K562 (cell line): ENCODE results near the gene ERAS. TPM values are rescaled to one million over a fixed set of nuclear protein-coding genes. Genes with fewer than 3 reads are reported as not detected.

Experiments used
- BDP1 ChIP-seq: IDR thresholded peaks from 3 replicates; pipeline ENCODE4 v1.6.1; 2011; ENCODE audit not compliant: insufficient read length, insufficient read depth
- CAMTA2 ChIP-seq: fragments of 250-450 bp; sonication (Bioruptor Pico); conservative IDR thresholded peaks from 2 replicates; pipeline ENCODE4 v1.5.1; 2022
- CBFB ChIP-seq: sonication (generic); formaldehyde crosslinking; IDR thresholded peaks from 2 replicates; pipeline ENCODE4 v1.4.0; 2020; ENCODE audit warnings: mild to moderate bottlenecking, missing genetic modification reagents
- CBX2 ChIP-seq: fragments of 200-600 bp; sonication (generic); IDR thresholded peaks from one replicate; pipeline ENCODE4 v1.6.1; 2012; ENCODE audit warnings: mild to moderate bottlenecking, low read length, inconsistent platforms; ENCODE audit not compliant: insufficient read depth, poor library complexity, severe bottlenecking
- CBX8 ChIP-seq: fragments of 200-600 bp; sonication (generic); IDR thresholded peaks from 2 replicates; pipeline ENCODE4 v1.6.1; 2012; ENCODE audit warnings: borderline replicate concordance, mixed run types, low read depth, mild to moderate bottlenecking, moderate library complexity, mixed read lengths, low read length, control low read depth, inconsistent platforms; ENCODE audit not compliant: poor library complexity, severe bottlenecking; ENCODE audit errors: extremely low read depth
- EP300 ChIP-seq: IDR thresholded peaks from 2 replicates; pipeline ENCODE4 v1.6.1; 2012; ENCODE audit warnings: low read length, improper control_type of control experiment
- FOSL1 ChIP-seq: fragments of 200-800 bp; sonication (Bioruptor generic); conservative IDR thresholded peaks from 2 replicates; pipeline ENCODE4 v1.6.1; 2016; ENCODE audit warnings: missing genetic modification characterization, missing compliant biosample characterization
- HMGN3 ChIP-seq: IDR thresholded peaks from 2 replicates; pipeline ENCODE4 v1.6.1; 2011; ENCODE audit warnings: borderline replicate concordance, low read depth, mild to moderate bottlenecking, mixed read lengths, low read length; ENCODE audit not compliant: insufficient read length; ENCODE audit errors: extremely low read depth
- L3MBTL2 ChIP-seq: fragments of 450-650 bp; IDR thresholded peaks from 2 replicates; pipeline ENCODE4 v1.6.1; 2016; ENCODE audit warnings: mild to moderate bottlenecking, moderate library complexity
- MEIS2 ChIP-seq: fragments of 450-650 bp; IDR thresholded peaks from 2 replicates; pipeline ENCODE4 v1.6.1; 2014; ENCODE audit warnings: mild to moderate bottlenecking; ENCODE audit not compliant: partially characterized antibody
- MYBL2 ChIP-seq, 2 experiments: fragments of 450-650 bp in 1 of 2; sonication (generic) in 1 of 2; formaldehyde crosslinking in 1 of 2; IDR thresholded peaks; 2 replicates each; pipeline versions ENCODE4 v1.6.1 to v1.8.1; 2017 to 2022; ENCODE audit warnings: borderline replicate concordance in 1 of 2, inconsistent platforms in 1 of 2, low read depth in 1 of 2, mild to moderate bottlenecking in 1 of 2, missing genetic modification reagents in 1 of 2, moderate library complexity in 1 of 2
- NFIX ChIP-seq: fragments of 250-450 bp; sonication (Bioruptor Pico); IDR thresholded peaks from 2 replicates; pipeline ENCODE4 v1.4.0; 2020; ENCODE audit warnings: low read depth, mild to moderate bottlenecking, moderate library complexity
- NR4A1 ChIP-seq, 2 experiments: fragments of 250-450 bp in 1 of 2; fragments of 450-650 bp in 1 of 2; sonication (Bioruptor Pico) in 1 of 2; IDR thresholded peaks; 2 replicates each; pipeline versions ENCODE4 v1.4.0 to v1.6.1; 2016 to 2020; ENCODE audit warnings: mild to moderate bottlenecking in 2 of 2, missing compliant biosample characterization in 1 of 2, missing genetic modification characterization in 1 of 2, moderate library complexity in 1 of 2
- PPARD ChIP-seq: fragments of 250-450 bp; sonication (Bioruptor Pico); IDR thresholded peaks from 2 replicates; pipeline ENCODE4 v1.8.0; 2022; ENCODE audit warnings: inconsistent platforms, mild to moderate bottlenecking, moderate library complexity
- PTRF ChIP-seq: fragments of 450-650 bp; IDR thresholded peaks from 2 replicates; pipeline ENCODE4 v1.6.1; 2016; ENCODE audit warnings: mild to moderate bottlenecking, missing genetic modification characterization, missing compliant biosample characterization
- RHOXF2B ChIP-seq: fragments of 250-450 bp; sonication (Bioruptor Pico); conservative IDR thresholded peaks from 2 replicates; pipeline ENCODE4 v1.5.1; 2021
- SMAD3 ChIP-seq: fragments of 450-650 bp; formaldehyde crosslinking; conservative IDR thresholded peaks from 2 replicates; pipeline ENCODE4 v1.4.0; 2020; ENCODE audit warnings: mild to moderate bottlenecking
- SOX6 ChIP-seq: fragments of 450-650 bp; IDR thresholded peaks from 2 replicates; pipeline ENCODE4 v1.6.1; 2014; ENCODE audit warnings: mild to moderate bottlenecking
- SRSF7 ChIP-seq: fragments of 200-400 bp; formaldehyde crosslinking; optimal IDR thresholded peaks from 2 replicates; pipeline ENCODE3; 2017; ENCODE audit warnings: mild to moderate bottlenecking, low read depth, low read length
- TOE1 ChIP-seq, 2 experiments: fragments of 450-650 bp in 1 of 2; sonication (generic) in 1 of 2; formaldehyde crosslinking in 1 of 2; IDR thresholded peaks; 2 replicates each; pipeline versions ENCODE4 v1.7.1 to v1.8.0; 2016 to 2022; ENCODE audit warnings: borderline replicate concordance in 2 of 2, mild to moderate bottlenecking in 2 of 2, antibody characterized with exemption in 1 of 2, inconsistent platforms in 1 of 2, low read depth in 1 of 2, missing genetic modification reagents in 1 of 2, moderate library complexity in 1 of 2
- ZKSCAN3 ChIP-seq: fragments of 250-450 bp; sonication (Bioruptor Pico); IDR thresholded peaks from 2 replicates; pipeline ENCODE4 v1.4.0; 2020
- ZNF140 ChIP-seq: fragments of 250-450 bp; sonication (Bioruptor Pico); IDR thresholded peaks from 2 replicates; pipeline ENCODE4 v1.8.0; 2021; ENCODE audit warnings: moderate library complexity, mild to moderate bottlenecking, inconsistent platforms
- ZNF23 ChIP-seq: fragments of 250-450 bp; sonication (Bioruptor Pico); IDR thresholded peaks from 2 replicates; pipeline ENCODE4 v1.4.0; 2020; ENCODE audit warnings: mild to moderate bottlenecking
- ZNF239 ChIP-seq: fragments of 250-450 bp; sonication (Bioruptor Pico); IDR thresholded peaks from 2 replicates; pipeline ENCODE4 v1.4.0; 2020; ENCODE audit warnings: mild to moderate bottlenecking
- ZNF444 ChIP-seq: fragments of 250-450 bp; sonication (Bioruptor Pico); IDR thresholded peaks from 2 replicates; pipeline ENCODE4 v1.4.0; 2020; ENCODE audit warnings: mild to moderate bottlenecking, moderate library complexity
- ZNF445 ChIP-seq: fragments of 250-450 bp; sonication (Bioruptor Pico); IDR thresholded peaks from 2 replicates; pipeline ENCODE4 v1.4.0; 2020; ENCODE audit warnings: low read depth, mild to moderate bottlenecking, moderate library complexity
- ZNF507 ChIP-seq: conservative IDR thresholded peaks from 2 replicates; pipeline ENCODE4 v1.6.1; 2017; ENCODE audit warnings: missing genetic modification characterization, missing compliant biosample characterization
- ZNF561 ChIP-seq: fragments of 450-650 bp; formaldehyde crosslinking; conservative IDR thresholded peaks from 2 replicates; pipeline ENCODE4 v1.4.0; 2020; ENCODE audit warnings: mild to moderate bottlenecking, moderate library complexity
- ZNF75A ChIP-seq: fragments of 450-650 bp; formaldehyde crosslinking; IDR thresholded peaks from 2 replicates; pipeline ENCODE4 v1.4.0; 2020; ENCODE audit warnings: mild to moderate bottlenecking
- ZNF780A ChIP-seq: fragments of 250-450 bp; sonication (Bioruptor Pico); IDR thresholded peaks from 2 replicates; pipeline ENCODE4 v1.5.0; 2021; ENCODE audit warnings: mild to moderate bottlenecking
- polyA plus RNA-seq, 8 experiments: library from polyadenylated mRNA; depleted of rRNA in 4 of 8; stranded (reverse) in 5 of 8; unstranded in 3 of 8; fragments of >200 nt; fragmentation: Nextera tagmentation in 2 of 8; fragmentation: Illumina TruSeq in 1 of 8; extraction: Ambion mirVana in 2 of 8; extraction: Trizol in 1 of 8; gene quantifications; 2 replicates each; pipeline versions ENCODE4 v1.2.1 to v1.2.3, GENCODE V29; 2011 to 2014; ENCODE audit warnings: inconsistent platforms in 1 of 8, missing spikeins in 1 of 8
- total RNA-seq, 7 experiments: library from RNA; depleted of rRNA in 6 of 7; stranded (reverse); fragments of >200 nt in 6 of 7; fragmentation: Illumina TruSeq in 2 of 7; extraction: Trizol in 2 of 7; gene quantifications; 2 replicates each; pipeline versions ENCODE4 v1.2.1 to v1.2.3, GENCODE V29; 2011 to 2021; ENCODE audit warnings: low replicate concordance in 1 of 7

The ERAS gene
- total and polyA plus RNA-seq, 9 of the 15 experiments (the other 6 are each of a cell fraction or from before 2014, with no cell fraction given) = 0.07 to 0.12 TPM; not detected in 7

GRCh38 chrX:48785540-48786214, 40.6 kb upstream of the ERAS start (continued):
- TF ChIP-seq NR4A1 (CRISPR knock-in tag; IDR thresholded peaks at IDR 0.05) (0 out of 2 replicates have a peak, but pooled peaks have one; percentile 12), NR4A1 (tag; IDR thresholded peaks at IDR 0.05) (peak; percentile 88), RHOXF2B (no peak), MYBL2 (IDR thresholded peaks at IDR 0.05; ENCODE audit: low read depth) (no peak), MYBL2 (CRISPR knock-in tag; IDR thresholded peaks at IDR 0.05; ENCODE audit: borderline replicate concordance) (no peak), PPARD (CRISPR knock-in tag) (no peak), SRSF7 (no peak), CAMTA2 (CRISPR knock-in tag) (0 out of 2 replicates have a peak, but pooled peaks have one; percentile 50), ZNF507 (tag) (no peak), ZKSCAN3 (CRISPR knock-in tag) (no peak), ZNF23 (no peak), EP300 (peak; percentile 87), CBFB (CRISPR knock-in tag) (0 out of 2 replicates have a peak, but pooled peaks have one; percentile 50), ZNF561 (no peak), CBX2 (no peak), ZNF140 (CRISPR knock-in tag) (no peak), ZNF444 (CRISPR knock-in tag) (no peak), SOX6 (peak; percentile 54; the same call in 1 of the 2 replicates), ZNF239 (CRISPR knock-in tag) (no peak), NFIX (CRISPR knock-in tag) (no peak), TOE1 (IDR thresholded peaks at IDR 0.05; ENCODE audit: borderline replicate concordance) (no peak; the same call in 1 of the 2 replicates), TOE1 (CRISPR knock-in tag; IDR thresholded peaks at IDR 0.05; ENCODE audit: borderline replicate concordance, low read depth) (no peak), MEIS2 (no peak), ZNF445 (CRISPR knock-in tag) (no peak), CBX8 (no peak), ZNF75A (CRISPR knock-in tag) (no peak), SMAD3 (CRISPR knock-in tag) (no peak), HMGN3 (peak; percentile 99), PTRF (tag) (no peak), FOSL1 (tag) (0 out of 2 replicates have a peak, but pooled peaks have one; percentile 39), ZNF780A (CRISPR knock-in tag) (no peak), BDP1 (no peak), L3MBTL2 (peak; percentile 72)
